ENCODE measurements around the gene ZNF526. TPM values are rescaled to one million over a fixed set of nuclear protein-coding genes. Genes with fewer than 3 reads are reported as not detected.
A peak's percentile ranks its signal among the peaks of the same experiment; 100 is the strongest.

The ZNF526 gene
- total and polyA plus RNA-seq, 9 of the 15 experiments (the other 6 are each of a cell fraction or from before 2014, with no cell fraction given), result 1.3 to 17.9 (median 6.2) TPM

- TF ChIP-seq HBP1 (CRISPR knock-in tag; IDR thresholded peaks at IDR 0.05) (no peak; the same call in 1 of the 2 replicates), NCOA1 (IDR thresholded peaks at IDR 0.05; ENCODE audit: low read depth) (peak; percentile 63; the same call in 1 of the 2 replicates), ZC3H8 (IDR thresholded peaks at IDR 0.05) (peak; percentile 80; the same call in 1 of the 2 replicates), SMAD4 (CRISPR knock-in tag; conservative IDR thresholded peaks at IDR 0.05) (peak; percentile 62), HINFP (tag; conservative IDR thresholded peaks at IDR 0.05; ENCODE audit: low read depth) (no peak), OTX1 (CRISPR knock-in tag; IDR thresholded peaks at IDR 0.05) (peak; percentile 90), ZBTB26 (CRISPR knock-in tag; IDR thresholded peaks at IDR 0.05) (peak; percentile 89; the same call in 1 of the 2 replicates), TCF3 (CRISPR knock-in tag; IDR thresholded peaks at IDR 0.05) (peak; percentile 42; the same call in 1 of the 2 replicates), ILF3 (IDR thresholded peaks at IDR 0.05; ENCODE audit: borderline replicate concordance) (no peak), CBX3 (IDR thresholded peaks at IDR 0.05; ENCODE audit: borderline replicate concordance in 1 of 2, low read length in 2 of 2) (peak in 1 of 2 experiments; percentile 74; a peak in 1 of 3 replicates), BCOR (IDR thresholded peaks at IDR 0.05) (peak; percentile 52), ZBTB11 (CRISPR knock-in tag; IDR thresholded peaks at IDR 0.05) (peak in 2 of 3 experiments; percentile 39 to 80; a peak in 2 of 6 replicates), SP1 (CRISPR knock-in tag; IDR thresholded peaks at IDR 0.05) (peak; percentile 59; the same call in 1 of the 2 replicates), VEZF1 (CRISPR knock-in tag; IDR thresholded peaks at IDR 0.05) (peak; percentile 56), SRF (CRISPR knock-in tag; IDR thresholded peaks at IDR 0.05) (0 out of 4 replicates have a peak, but pooled peaks of 1 of the 2 experiments have one; percentile 65), KHSRP (IDR thresholded peaks at IDR 0.05) (no peak), MEF2A (IDR thresholded peaks at IDR 0.05; ENCODE audit: control insufficient read depth, low read depth, low read length) (no peak), MTF1 (CRISPR knock-in tag; IDR thresholded peaks at IDR 0.05; ENCODE audit: borderline replicate concordance) (no peak)
Measured at GRCh38 chr19:42199440-42200115, 20.5 kb upstream of the ZNF526 start (continued).

All from K562 (cell line).